SU-DHL-6 (cell line): ENCODE measurements around the gene POLN.

Experiments used
- H2AFZ ChIP-seq: fragments of 200-600 bp; sonication (generic); 2 replicates; pipeline ENCODE4 v1.6.1; 2014; ENCODE audit warnings: low read depth, mild to moderate bottlenecking, moderate library complexity, mixed read lengths, antibody characterized with exemption, low read length; ENCODE audit not compliant: severe bottlenecking
- H3F3A ChIP-seq: fragments of 200-600 bp; shearing (Covaris generic); 2 replicates; pipeline ENCODE4 v1.6.0; 2016; ENCODE audit warnings: antibody characterized with exemption, mild to moderate bottlenecking; ENCODE audit not compliant: insufficient read depth
- H3K27ac ChIP-seq: fragments of 200-600 bp; sonication (generic); 2 replicates; pipeline ENCODE4 v1.5.1; 2016; ENCODE audit warnings: low read depth, mild to moderate bottlenecking, low read length, moderate library complexity, mixed read lengths
- H3K27me3 ChIP-seq: fragments of 200-600 bp; sonication (generic), shearing (Covaris generic); 2 replicates; pipeline ENCODE4 v1.6.0; 2014; ENCODE audit warnings: mild to moderate bottlenecking, low read length
- H3K36me3 ChIP-seq: fragments of 200-600 bp; sonication (generic); 2 replicates; pipeline ENCODE4 v1.6.1; 2014; ENCODE audit warnings: mild to moderate bottlenecking, low read length, mixed read lengths
- H3K4me2 ChIP-seq: fragments of 300-600, 200-600 bp; shearing (Covaris generic), sonication (generic); 2 replicates; pipeline ENCODE4 v1.6.0; 2014; ENCODE audit warnings: low read length, low read depth, mild to moderate bottlenecking; ENCODE audit not compliant: poor library complexity, severe bottlenecking
- H3K4me3 ChIP-seq: fragments of 200-600 bp; sonication (generic); 2 replicates; pipeline ENCODE4 v1.5.1; 2014; ENCODE audit warnings: antibody characterized with exemption, low read length, mild to moderate bottlenecking, mixed read lengths; ENCODE audit not compliant: insufficient read depth, poor library complexity, severe bottlenecking
- H3K79me2 ChIP-seq: fragments of 200-600 bp; sonication (generic); 2 replicates; pipeline ENCODE4 v1.6.1; 2014; ENCODE audit warnings: mild to moderate bottlenecking, low read length, moderate library complexity; ENCODE audit not compliant: insufficient read depth
- H3K9ac ChIP-seq: fragments of 200-600 bp; sonication (generic); 2 replicates; pipeline ENCODE4 v1.7.0; 2014; ENCODE audit warnings: mild to moderate bottlenecking, low read length
- H3K9me2 ChIP-seq: fragments of 200-600 bp; sonication (generic); replicated peaks from 2 replicates; pipeline ENCODE4 v1.6.1; 2014; ENCODE audit warnings: low read length; ENCODE audit not compliant: insufficient read depth
- H3K9me3 ChIP-seq: fragments of 200-600 bp; sonication (generic); 2 replicates; pipeline ENCODE4 v1.6.1; 2014; ENCODE audit warnings: low read length, mixed read lengths; ENCODE audit not compliant: insufficient read depth
- H4K20me1 ChIP-seq: fragments of 200-600 bp; sonication (generic); 2 replicates; pipeline ENCODE4 v1.6.1; 2014; ENCODE audit warnings: low read depth, mild to moderate bottlenecking, antibody characterized with exemption, low read length, moderate library complexity, mixed read lengths
- EZH2phosphoT487 ChIP-seq: fragments of 200-600 bp; sonication (generic), shearing (Covaris generic); conservative IDR thresholded peaks from 2 replicates; pipeline ENCODE4 v1.6.1; 2018; ENCODE audit warnings: mild to moderate bottlenecking, antibody characterized with exemption, low read length, moderate library complexity, mixed read lengths
- TF ChIP-seq, protein P1 (sequence below): fragments of 200-600 bp; sonication (generic); IDR thresholded peaks from one replicate; pipeline ENCODE4 v1.5.1; 2017; ENCODE audit warnings: antibody characterized with exemption, mild to moderate bottlenecking, low read length, moderate library complexity; ENCODE audit not compliant: insufficient read depth, poor library complexity, severe bottlenecking

Gene POLN

GRCh38 chr4:2068198-2068470 is 173.8 kb downstream of the POLN start:
- Histone ChIP-seq H3K9me2 (no peaks in the 10 kb centered on the region), H3K4me2 (no peak overlapping the region), H4K20me1 (no peaks in the 10 kb centered on the region; the same call in 1 of the 2 replicates), H3K4me3 (no peak overlapping the region), H3K27ac (no peak overlapping the region), H3K27me3 (no peaks in the 10 kb centered on the region), H3K9me3 (no peaks in the 10 kb centered on the region), H3F3A (no peaks in the 10 kb centered on the region), H2AFZ (no peak overlapping the region), H3K36me3 (no peaks in the 10 kb centered on the region), H3K9ac (no peak overlapping the region), H3K79me2 (no peaks in the 10 kb centered on the region)
- TF ChIP-seq, protein P1, sequence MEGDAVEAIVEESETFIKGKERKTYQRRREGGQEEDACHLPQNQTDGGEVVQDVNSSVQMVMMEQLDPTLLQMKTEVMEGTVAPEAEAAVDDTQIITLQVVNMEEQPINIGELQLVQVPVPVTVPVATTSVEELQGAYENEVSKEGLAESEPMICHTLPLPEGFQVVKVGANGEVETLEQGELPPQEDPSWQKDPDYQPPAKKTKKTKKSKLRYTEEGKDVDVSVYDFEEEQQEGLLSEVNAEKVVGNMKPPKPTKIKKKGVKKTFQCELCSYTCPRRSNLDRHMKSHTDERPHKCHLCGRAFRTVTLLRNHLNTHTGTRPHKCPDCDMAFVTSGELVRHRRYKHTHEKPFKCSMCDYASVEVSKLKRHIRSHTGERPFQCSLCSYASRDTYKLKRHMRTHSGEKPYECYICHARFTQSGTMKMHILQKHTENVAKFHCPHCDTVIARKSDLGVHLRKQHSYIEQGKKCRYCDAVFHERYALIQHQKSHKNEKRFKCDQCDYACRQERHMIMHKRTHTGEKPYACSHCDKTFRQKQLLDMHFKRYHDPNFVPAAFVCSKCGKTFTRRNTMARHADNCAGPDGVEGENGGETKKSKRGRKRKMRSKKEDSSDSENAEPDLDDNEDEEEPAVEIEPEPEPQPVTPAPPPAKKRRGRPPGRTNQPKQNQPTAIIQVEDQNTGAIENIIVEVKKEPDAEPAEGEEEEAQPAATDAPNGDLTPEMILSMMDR, result no peak
- no peak for TF ChIP-seq EZH2phosphoT487

DNA sequence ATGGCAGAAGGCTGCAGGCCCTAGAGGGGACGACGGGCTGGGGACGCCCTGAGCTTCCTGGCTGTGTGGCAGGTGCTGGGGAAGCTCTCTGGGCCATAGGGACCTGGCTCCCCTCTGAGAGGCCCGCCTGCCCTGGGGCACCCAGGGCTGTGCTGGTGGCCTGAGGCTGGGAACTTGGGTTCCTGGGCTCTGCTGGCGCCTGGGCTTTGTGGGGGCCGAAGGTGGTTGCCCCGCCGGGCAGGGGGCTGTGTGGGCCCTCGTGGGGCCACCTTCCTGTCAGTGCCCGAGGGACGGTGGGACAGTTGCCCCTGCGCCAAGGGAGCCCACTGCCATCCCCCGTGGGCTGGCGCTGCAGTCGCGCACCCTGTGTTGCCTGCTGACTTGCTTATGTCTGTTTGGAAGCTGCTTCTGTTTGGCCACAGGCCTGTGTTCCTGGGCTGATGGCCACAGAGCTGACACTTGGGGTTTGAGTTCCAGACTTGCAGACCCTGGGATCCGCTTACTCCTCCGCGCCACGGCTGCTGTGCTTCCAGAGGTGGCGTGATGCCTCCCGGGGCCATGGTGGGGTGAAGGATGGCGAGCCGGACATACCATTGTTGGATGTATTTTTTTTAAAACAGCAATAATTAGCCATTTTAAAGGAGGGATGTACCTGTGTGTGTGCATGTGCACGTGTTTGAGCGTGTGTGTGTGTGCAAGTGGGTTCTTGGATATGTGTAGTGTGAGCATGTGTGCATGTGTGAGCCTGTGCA is 174.3 kb downstream of the POLN start:
- no peak overlapping the region for H3K4me2 ChIP-seq
- no peaks in the 10 kb centered on the region for H3K79me2 ChIP-seq
- H3K36me3 ChIP-seq, result no peaks in the 10 kb centered on the region
- H4K20me1 ChIP-seq, result no peaks in the 10 kb centered on the region; the same call in 1 of the 2 replicates
- no peaks in the 10 kb centered on the region for H3K27me3 ChIP-seq
- H3K9me2 ChIP-seq, result no peaks in the 10 kb centered on the region
- no peak overlapping the region for H3K4me3 ChIP-seq
- H3K9ac ChIP-seq, result no peak overlapping the region
- H3K27ac ChIP-seq, result no peak overlapping the region
- no peaks in the 10 kb centered on the region for H3F3A ChIP-seq
- no peaks in the 10 kb centered on the region for H3K9me3 ChIP-seq
- no peak for TF ChIP-seq EZH2phosphoT487
- TF ChIP-seq, protein P1, result no peak
- H2AFZ ChIP-seq, result no peak overlapping the region

GRCh38 chr4:2066571-2067445 is 175.1 kb downstream of the POLN start:
- TF ChIP-seq, protein P1, result no peak
- TF ChIP-seq EZH2phosphoT487, result no peak

More at GRCh38 chr4:2066571-2067445, 175.1 kb downstream of the POLN start:
- no peaks in the 10 kb centered on the region for H3K79me2 ChIP-seq
- no peak overlapping the region for H3K9ac ChIP-seq
- no peak overlapping the region for H2AFZ ChIP-seq
- H3K27ac ChIP-seq, result no peak overlapping the region
- no peaks in the 10 kb centered on the region for H3K27me3 ChIP-seq
- no peaks in the 10 kb centered on the region; the same call in 1 of the 2 replicates for H4K20me1 ChIP-seq
- no peaks in the 10 kb centered on the region for H3K9me3 ChIP-seq
- no peaks in the 10 kb centered on the region for H3K9me2 ChIP-seq
- no peak overlapping the region for H3K4me3 ChIP-seq
- H3F3A ChIP-seq, result no peaks in the 10 kb centered on the region
- no peaks in the 10 kb centered on the region for H3K36me3 ChIP-seq
- H3K4me2 ChIP-seq, result no peak overlapping the region
